Stimulated activated CD4-positive, alpha-beta T cell treated with anti-CD3 and anti-CD28 coated beads, Interleukin-4, amount 100 ng/mL, for 4 hours (primary cell): ENCODE data around the gene TYR.
"Not testable (repeated sequence)": the region's sequence is repeated elsewhere in the genome, so short reads cannot be mapped to it uniquely, and the experiment has no call there.

Experiments used
- DNase-seq, 2 experiments: peaks; one replicate each; pipeline ENCODE4 v3.0.0-alpha.2; 2020

The TYR gene

GRCh38 chr11:89177691-89178231, at the start of gene TYR:
Gene TYR, plus strand, starts transcription at chr11:89177875. Its CDS starts 79 bp downstream, at chr11:89177954.
- DNase-seq = no peak

DNA sequence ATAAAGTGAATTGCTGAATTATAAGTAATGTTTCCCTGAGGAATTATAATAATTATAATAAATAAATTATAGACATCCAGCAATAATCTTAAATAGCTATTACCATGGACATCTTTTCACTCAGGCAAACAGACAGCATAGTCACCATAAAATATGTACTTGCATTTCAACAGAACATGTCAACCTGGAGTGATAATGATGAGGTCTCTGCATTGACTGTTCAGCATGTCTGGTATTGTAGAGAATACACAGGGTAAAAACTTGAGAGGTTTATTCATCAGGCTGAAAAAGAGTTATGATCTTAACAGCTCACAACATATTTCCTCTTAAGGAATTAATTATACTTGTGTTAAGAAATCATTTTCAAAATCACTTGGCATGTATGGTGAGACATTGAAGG, 41.1 kb upstream of the TYR start:
- DNase-seq = no peak

DNA sequence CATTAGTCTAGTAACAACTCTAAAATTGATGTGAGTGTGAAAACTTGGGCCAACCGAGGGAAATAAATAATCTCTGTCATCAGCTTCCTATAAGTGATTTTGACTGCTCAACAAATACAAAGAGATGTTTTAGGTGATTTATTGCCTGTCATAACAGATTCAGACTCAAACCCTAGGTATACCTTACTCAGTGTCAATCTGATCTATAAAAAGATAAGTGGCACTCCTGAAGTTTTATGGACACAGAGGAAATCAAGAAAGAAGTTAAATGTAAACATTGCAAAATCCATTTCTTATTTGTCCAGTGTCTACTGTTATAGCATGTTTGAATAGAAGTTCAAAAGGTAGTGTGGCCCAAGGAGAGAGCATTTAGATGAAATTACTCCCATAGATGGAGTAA, 30.4 kb upstream of the TYR start:
- DNase-seq = no peak

- no peak for DNase-seq
Observed at GRCh38 chr11:89159974-89160373, 17.7 kb upstream of the TYR start.

DNA sequence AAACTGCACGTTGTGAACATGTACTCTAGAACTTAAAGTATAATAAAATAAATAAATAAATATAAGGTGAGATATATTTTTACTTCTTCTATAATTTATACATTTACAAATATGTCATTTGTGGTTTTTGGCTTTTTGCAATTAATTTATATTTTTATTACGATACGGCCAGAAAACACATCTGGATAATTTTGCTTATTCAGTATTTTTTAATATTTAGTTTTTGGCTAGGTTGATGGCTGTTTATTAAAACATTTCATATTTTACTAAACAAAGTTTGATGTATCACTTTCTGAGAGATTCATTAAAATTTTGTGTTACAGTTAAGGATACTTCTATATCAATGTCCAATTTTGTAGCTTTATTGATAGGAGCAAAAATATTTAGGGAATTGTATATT, 15.7 kb upstream of the TYR start:
- DNase-seq = no peak

DNA sequence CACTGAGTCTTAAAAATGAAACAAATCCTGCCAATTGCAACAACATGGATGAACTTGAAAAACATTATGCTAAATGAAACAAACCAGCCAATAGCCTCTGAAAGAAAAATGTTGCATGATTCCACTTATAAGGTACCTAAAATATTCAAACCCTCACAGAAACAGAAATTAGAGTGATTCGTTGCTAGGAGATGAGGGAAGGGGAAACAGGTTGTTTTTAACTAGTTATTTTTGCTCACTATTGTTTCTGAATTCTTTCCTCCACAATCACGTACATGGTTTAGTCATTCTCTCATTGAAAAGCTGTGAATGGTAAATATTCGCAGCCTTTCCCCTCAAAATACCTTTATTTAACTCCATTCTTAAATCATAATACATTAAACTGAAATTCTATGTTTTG, 14.0 kb upstream of the TYR start:
- no peak for DNase-seq

DNA sequence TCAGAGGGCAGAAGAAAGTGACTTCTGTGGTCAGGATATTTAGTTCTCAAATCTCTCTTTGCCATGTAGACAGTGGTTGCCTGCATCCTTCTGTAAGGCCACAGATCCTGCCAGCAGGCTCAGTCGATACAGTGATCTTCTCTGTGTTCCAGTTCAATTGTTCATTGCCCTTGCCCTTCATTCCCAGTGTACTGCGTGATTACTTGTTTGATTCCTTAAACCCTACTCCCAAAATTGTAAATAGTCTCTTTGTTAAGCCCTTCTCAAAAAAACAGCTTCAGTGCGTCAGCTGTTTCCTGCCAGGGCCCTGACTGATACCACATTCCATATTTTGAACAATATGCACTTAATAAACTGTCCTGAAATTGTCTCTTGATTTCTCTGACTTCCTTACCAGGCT, 9.3 kb upstream of the TYR start:
- DNase-seq = no peak

DNA sequence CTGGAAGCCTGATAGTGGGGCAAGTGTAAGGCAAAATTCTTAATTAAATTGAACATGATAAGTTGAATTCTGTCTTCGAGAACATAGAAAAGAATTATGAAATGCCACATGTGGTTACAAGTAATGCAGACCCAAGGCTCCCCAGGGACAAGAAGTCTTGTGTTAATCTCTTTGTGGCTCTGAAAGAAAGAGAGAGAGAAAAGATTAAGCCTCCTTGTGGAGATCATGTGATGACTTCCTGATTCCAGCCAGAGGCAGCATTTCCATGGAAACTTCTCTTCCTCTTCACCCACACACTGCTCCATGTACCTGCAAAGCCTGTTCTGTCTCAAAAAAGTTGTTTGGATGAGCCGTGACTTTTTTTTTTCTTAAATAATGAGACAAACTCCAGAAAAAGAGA, 1.9 kb upstream of the TYR start:
- no peak for DNase-seq

- DNase-seq = no peak
Observed at GRCh38 chr11:89176938-89177337, 737 bp upstream of the TYR start.

DNA sequence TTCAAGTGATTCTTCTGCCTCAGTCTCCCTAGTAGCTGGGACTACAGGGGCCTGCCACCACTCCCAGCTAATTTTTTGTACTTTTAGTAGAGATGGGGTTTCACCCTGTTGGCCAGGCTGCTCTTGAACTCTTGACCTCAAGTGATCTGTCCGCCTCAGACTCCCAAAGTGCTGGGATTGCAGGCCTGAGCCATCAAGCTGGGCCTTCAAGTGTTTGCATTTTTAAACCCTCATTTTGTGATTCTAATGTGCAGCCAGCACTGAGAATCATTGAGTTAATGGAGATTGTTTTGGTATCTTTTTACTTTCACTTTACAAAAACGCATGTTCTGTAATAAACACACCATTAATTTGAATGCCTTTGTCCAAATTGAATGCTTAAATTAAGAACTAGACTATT, 3.4 kb downstream of the TYR start:
- no peak for DNase-seq

- DNase-seq = no peak
Observed at GRCh38 chr11:89182773-89183518, 5.3 kb downstream of the TYR start.

- DNase-seq = no peak
Observed at GRCh38 chr11:89184021-89184420, 6.3 kb downstream of the TYR start.

- DNase-seq = no peak
Observed at GRCh38 chr11:89189776-89190175, 12.1 kb downstream of the TYR start.

GRCh38 chr11:89201138-89201537, 23.5 kb downstream of the TYR start:
- no peak for DNase-seq

DNA sequence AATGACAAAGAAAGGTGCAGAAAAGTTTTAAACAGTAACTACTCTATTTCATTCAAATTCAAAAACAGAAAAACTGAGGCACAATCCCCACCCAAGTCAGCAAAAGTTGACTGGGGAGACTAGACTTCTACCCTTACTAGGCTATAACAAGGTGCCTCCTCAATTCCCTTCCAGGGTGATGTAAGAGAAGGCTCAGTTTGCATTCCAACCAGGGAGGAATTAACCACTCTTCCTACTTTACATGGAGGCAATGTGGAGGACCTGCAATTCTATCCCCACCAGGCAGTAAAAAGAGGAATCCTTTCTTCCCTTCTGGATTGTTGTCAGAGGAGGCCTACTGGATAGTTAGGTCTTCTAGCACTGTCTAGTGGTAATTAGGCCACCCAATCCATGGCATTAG, 26.1 kb downstream of the TYR start:
- DNase-seq = no peak

GRCh38 chr11:89205378-89205777, 27.7 kb downstream of the TYR start:
- DNase-seq = no peak

DNA sequence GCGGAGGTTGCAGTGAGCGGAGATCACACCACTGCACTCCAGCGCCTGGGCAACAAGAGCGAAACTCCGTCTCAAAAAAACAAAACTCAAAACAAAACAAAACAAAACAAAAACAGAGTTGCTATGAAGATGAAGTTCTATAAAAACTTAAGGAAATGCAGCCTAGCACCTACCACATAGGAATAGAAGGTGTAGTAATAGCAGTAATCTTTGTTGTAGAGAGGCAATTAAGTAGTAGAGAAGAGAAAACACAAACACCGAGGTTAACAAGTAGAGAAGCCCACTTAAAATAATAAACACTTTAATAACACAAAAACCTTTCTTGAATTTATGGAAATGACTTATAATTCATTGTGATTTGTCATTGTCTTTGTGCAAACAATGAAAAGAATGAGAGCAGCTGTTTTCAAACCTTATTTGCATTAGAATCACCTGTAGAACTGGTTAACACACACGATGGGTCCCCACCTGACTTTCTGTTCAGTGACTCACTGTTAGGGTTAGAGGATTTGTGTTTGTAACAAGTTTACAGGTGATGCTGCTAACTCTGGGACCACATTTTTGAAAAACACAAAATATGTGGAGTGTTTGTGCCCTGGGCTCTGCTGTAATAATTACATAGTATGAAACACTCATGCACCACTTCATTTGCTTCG, 43.1 kb downstream of the TYR start:
- no peak for DNase-seq

GRCh38 chr11:89235083-89235482, 57.4 kb downstream of the TYR start:
- DNase-seq = no peak

- no peak for DNase-seq
Observed at GRCh38 chr11:89235976-89236375, 58.3 kb downstream of the TYR start.

- DNase-seq = not testable (repeated sequence)
Observed at GRCh38 chr11:89247007-89247406, 69.3 kb downstream of the TYR start.

DNA sequence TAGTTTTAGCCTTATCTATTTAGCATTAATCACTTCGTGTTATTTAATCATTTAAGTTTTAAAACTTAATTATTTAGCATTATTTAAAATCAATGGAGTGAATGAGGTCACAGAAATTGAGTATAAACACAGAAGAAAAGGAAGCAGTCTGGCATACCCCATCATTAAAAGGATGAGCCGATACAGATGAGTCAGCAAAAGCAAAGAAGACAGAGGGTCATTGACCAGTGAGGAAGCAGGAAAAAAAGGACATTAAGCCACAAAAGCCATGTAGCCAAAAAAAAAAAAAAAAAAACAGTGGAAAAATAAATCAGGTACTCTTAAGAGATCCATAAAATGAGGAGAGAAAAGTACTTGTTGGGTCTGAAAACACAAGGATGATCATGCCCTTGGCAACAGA, 71.5 kb downstream of the TYR start:
- DNase-seq = no peak

- not testable (repeated sequence) for DNase-seq
Observed at GRCh38 chr11:89261483-89261882, 83.8 kb downstream of the TYR start.

DNA sequence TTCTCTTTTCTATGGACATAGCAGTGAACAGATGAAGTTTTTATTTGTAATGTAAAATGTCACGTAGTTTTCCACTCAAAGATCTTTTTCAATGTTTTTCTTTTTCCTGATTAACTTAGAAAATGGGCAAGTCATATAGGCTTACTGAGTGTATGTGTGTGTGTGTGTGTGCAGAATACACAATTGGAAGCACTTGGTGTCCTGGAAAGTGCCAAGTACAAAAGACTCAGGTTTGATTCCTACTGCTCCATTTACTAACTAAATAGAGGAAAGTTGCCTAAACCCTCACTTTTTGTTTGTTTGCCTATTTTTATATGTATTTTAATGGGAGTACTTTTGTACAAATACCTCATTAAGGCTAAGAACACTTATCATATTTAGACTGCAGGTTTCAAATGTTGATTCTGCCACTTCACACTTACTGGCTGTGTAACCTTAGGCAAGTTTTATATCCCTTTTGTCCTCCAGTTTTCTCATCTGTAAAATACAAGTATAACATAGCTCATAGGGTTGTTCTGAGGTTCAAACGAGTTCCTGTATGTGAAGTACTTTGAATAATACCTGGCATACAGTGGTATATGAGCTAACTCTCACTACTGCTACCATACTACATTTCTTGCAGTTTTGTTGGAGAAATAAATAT, 90.1 kb downstream of the TYR start:
- no peak for DNase-seq

DNA sequence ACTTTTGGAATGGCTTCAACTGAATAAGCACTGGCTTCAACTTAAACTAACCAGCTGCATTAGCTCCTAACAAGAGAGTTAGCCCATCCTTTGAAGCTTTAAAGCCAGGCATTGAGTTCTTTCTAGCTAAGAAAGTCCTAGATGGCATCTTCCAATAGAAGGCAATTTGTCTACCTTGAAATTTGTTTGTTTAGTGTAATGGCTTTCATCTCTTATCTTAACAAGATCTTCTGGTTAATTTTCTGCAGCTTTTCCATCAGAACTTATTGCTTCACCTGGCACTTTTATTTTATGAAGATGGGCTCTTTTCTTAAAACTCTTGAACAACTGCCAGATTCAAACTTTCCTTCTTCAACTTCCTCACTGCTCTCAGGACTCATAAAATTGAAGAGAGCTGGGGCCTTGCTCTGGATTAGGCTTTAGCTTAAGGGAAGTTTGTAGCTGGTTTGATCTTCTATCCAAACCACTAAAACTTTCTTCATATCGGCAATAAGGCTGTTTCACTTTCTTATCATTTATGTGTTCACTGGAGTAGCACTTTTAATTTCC, 94.9 kb downstream of the TYR start:
- DNase-seq = not testable (repeated sequence)
